Effector memory CD8-positive, alpha-beta T cell (primary cell): ENCODE results near the gene DIP2B.

ENCODE experiments used
- ATAC-seq: fragments of 150-1000 bp; cut with Tn5 transposase; replicated peaks from 2 replicates; pipeline ENCODE4 v1.10.0; 2021; ENCODE audit warnings: mild to moderate bottlenecking, moderate library complexity
- DNase-seq, 3 experiments: peaks; one replicate each; pipeline ENCODE4 v3.0.0; 2021
- H3K27ac Mint-ChIP-seq, 2 donors: one replicate each; pipeline ENCODE4 v1.8.0; 2022; ENCODE audit warnings: mild to moderate bottlenecking in 2 of 2, mixed read lengths in 2 of 2, moderate library complexity in 2 of 2
- H3K27me3 Mint-ChIP-seq, 2 donors: one replicate each; pipeline ENCODE4 v1.8.0; 2022; ENCODE audit warnings: mixed read lengths in 2 of 2
- H3K36me3 Mint-ChIP-seq: one replicate; pipeline ENCODE4 v1.8.0; 2022; ENCODE audit warnings: mild to moderate bottlenecking, moderate library complexity, mixed read lengths; ENCODE audit not compliant: insufficient read depth
- H3K4me1 Mint-ChIP-seq, 2 donors: one replicate each; pipeline ENCODE4 v1.8.0; 2022; ENCODE audit warnings: low read depth in 2 of 2, mixed read lengths in 2 of 2
- H3K4me3 Mint-ChIP-seq, 2 donors: one replicate each; pipeline ENCODE4 v1.8.0; 2022; ENCODE audit warnings: mild to moderate bottlenecking in 2 of 2, mixed read lengths in 2 of 2, moderate library complexity in 2 of 2
- H3K9me3 Mint-ChIP-seq, 2 donors: one replicate each; pipeline ENCODE4 v1.8.0; 2022; ENCODE audit warnings: mixed read lengths in 2 of 2

Gene DIP2B

DNA sequence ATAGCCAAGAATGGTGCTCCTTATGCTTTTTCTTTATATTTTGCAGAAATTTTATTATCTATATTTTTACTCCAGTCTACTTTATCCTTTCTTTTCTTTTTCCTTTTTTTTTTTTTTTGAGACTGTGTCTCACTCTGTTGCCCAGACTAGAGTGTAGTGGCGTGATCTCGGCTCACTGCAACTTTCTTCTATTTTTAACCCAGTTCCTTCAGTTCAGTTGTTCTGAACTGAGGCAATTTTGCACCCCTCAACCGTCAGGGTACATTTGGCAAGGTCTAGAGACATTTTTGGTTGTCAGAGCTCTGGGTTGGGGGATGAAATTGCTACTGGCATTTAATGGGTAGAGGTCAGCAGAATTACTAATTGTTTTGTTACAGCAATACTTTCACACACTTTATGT is 75.7 kb downstream of the DIP2B start:
- H3K36me3 Mint-ChIP-seq: no peaks in the 10 kb centered on the region
- DNase-seq: no peak

DNA sequence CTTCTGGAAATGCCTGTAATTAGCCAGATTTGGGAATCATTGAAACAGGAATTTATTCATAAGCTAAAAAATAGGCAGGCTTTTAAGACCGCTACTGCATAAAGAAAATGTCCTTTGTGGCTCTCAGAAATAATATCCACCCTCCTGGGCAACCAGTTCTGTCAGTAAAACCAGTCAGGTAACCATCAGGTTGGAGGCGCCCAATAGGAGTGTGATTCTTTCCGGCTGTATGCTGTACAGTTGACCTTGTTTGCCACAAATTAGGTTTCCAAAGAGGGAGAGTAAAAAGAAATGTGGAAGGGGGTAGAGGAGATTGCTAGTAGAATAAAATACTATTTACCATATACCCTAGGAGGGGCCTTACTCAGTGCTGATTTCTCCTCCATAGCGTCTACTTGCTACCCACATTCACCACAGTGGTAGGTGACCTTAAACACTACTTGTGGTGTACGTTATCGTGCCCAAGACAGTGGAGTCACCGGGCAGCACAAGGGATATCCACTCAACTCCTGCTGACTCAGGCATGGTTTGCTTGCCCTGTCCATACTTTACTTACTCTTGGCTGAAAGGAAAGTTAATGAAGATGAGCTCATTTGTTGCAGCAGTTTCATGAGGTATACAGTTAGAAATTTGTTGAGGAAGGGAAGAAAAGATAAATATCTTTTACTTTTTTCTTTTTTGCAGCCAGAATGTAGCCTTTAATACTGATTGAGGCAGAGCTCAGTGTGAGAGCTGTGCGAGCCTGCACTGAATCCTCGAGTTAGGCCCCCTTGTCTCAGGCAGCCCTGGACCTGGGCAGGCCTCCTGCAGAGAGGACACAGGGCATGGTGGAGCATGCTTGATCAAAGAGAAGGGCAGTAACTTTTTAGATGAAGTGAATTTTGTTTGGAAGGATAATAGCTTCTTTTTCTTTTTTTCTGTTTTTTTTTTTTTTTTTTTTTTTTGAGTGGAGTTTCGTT is 76.7 kb downstream of the DIP2B start:
- Mint-ChIP-seq H3K4me3 (no peak overlapping the region), H3K4me1 (peaks cover 0 to 4% of the 10 kb centered on the region in 2 donors), H3K27me3 (no peaks in the 10 kb centered on the region), H3K36me3 (no peaks in the 10 kb centered on the region), H3K27ac (peak overlapping the region in 1 of 2 donors; percentile 13), H3K9me3 (no peaks in the 10 kb centered on the region)
- ATAC-seq (no peak), DNase-seq (no peak)

More for the DNA sequence above, 75.7 kb downstream of the DIP2B start:
- no peak overlapping the region for H3K27ac Mint-ChIP-seq
- no peaks in the 10 kb centered on the region for H3K9me3 Mint-ChIP-seq
- no peak for ATAC-seq
- H3K4me1 Mint-ChIP-seq: peaks cover 1 to 4% of the 10 kb centered on the region in 2 donors
- no peak overlapping the region for H3K4me3 Mint-ChIP-seq
- H3K27me3 Mint-ChIP-seq: no peaks in the 10 kb centered on the region

DNA sequence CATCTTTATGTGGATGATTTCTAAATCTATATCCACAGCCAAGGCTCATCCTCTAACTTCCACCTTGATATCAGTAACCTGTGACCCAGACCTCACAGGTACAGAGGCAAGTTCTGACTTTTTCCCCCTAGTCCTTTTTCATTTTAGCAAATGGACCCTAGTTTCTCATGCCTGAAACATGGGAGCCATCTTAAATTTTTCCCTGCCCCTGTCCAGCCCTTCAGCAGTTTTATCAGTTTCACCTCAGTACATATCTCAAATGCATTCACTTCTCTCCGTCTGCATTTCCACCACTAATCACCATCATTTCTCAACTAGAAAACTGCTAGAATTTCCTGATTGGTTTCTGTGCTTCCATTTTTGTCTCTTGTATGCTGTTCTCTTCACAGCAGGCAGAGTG is 79.3 kb downstream of the DIP2B start:
- H3K9me3 Mint-ChIP-seq: no peaks in the 10 kb centered on the region
- H3K27me3 Mint-ChIP-seq: no peaks in the 10 kb centered on the region
- no peak for DNase-seq
- peaks cover 7 to 11% of the 10 kb centered on the region in 2 donors for H3K4me1 Mint-ChIP-seq
- no peaks in the 10 kb centered on the region for H3K36me3 Mint-ChIP-seq
- H3K27ac Mint-ChIP-seq: no peak overlapping the region
- ATAC-seq: no peak
- H3K4me3 Mint-ChIP-seq: no peak overlapping the region

GRCh38 chr12:50589650-50590435 is 85.1 kb downstream of the DIP2B start:
- ATAC-seq (no peak), DNase-seq (no peak)
- Mint-ChIP-seq H3K4me1 (peaks cover 10 to 19% of the 10 kb centered on the region in 2 donors), H3K4me3 (no peak overlapping the region), H3K9me3 (no peaks in the 10 kb centered on the region), H3K27me3 (no peaks in the 10 kb centered on the region), H3K27ac (peak overlapping the region in 1 of 2 donors; percentile 64), H3K36me3 (no peaks in the 10 kb centered on the region)

DNA sequence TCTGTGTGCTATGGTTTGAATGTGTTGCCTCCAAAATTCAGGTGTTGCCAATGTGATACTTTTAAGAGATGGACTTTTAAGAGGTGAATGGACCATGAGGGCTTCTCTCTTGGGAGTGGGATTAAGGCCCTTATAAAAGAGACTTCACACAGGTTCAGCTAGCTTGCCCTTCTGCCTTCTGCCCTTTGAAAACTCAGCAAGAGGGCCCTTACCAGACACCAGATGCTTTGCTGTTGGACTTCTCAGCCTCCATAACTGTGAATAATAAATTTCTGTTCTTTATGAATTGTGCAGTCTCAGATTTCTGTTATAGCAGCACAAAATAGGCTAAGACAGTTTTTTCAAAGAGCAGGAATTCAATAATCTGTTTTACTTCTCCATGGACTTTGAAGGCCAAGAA is 86.1 kb downstream of the DIP2B start:
- no peak for ATAC-seq
- H3K27me3 Mint-ChIP-seq: no peaks in the 10 kb centered on the region
- peaks cover 12 to 22% of the 10 kb centered on the region in 2 donors for H3K4me1 Mint-ChIP-seq
- no peaks in the 10 kb centered on the region for H3K36me3 Mint-ChIP-seq
- no peak overlapping the region for H3K27ac Mint-ChIP-seq
- no peak overlapping the region for H3K4me3 Mint-ChIP-seq
- no peaks in the 10 kb centered on the region for H3K9me3 Mint-ChIP-seq
- no peak for DNase-seq

DNA sequence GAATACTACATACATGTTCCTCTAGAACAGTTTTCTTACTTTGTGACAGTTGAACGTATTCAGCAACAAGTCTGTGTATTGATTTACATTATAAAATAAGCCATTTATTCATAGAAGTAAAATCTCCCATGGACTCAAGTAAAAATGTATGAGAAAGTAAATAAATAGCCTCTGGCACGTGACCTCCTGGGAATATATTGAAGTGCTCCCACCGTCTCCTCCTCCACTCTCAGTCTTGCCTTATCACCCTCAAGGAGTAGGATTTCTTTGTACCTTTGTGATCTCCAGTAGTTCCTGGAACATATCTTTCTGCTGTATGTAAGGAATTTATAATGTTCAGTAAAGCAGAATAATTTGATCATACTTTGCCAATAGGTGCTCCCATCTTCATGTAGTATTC is 90.9 kb downstream of the DIP2B start:
- no peak for ATAC-seq
- H3K4me1 Mint-ChIP-seq: peaks cover 11 to 24% of the 10 kb centered on the region in 2 donors
- H3K9me3 Mint-ChIP-seq: no peaks in the 10 kb centered on the region
- no peak for DNase-seq
- peak overlapping the region; percentile 18 to 23 for H3K27ac Mint-ChIP-seq
- no peaks in the 10 kb centered on the region for H3K36me3 Mint-ChIP-seq
- H3K27me3 Mint-ChIP-seq: no peaks in the 10 kb centered on the region
- H3K4me3 Mint-ChIP-seq: no peak overlapping the region

DNA sequence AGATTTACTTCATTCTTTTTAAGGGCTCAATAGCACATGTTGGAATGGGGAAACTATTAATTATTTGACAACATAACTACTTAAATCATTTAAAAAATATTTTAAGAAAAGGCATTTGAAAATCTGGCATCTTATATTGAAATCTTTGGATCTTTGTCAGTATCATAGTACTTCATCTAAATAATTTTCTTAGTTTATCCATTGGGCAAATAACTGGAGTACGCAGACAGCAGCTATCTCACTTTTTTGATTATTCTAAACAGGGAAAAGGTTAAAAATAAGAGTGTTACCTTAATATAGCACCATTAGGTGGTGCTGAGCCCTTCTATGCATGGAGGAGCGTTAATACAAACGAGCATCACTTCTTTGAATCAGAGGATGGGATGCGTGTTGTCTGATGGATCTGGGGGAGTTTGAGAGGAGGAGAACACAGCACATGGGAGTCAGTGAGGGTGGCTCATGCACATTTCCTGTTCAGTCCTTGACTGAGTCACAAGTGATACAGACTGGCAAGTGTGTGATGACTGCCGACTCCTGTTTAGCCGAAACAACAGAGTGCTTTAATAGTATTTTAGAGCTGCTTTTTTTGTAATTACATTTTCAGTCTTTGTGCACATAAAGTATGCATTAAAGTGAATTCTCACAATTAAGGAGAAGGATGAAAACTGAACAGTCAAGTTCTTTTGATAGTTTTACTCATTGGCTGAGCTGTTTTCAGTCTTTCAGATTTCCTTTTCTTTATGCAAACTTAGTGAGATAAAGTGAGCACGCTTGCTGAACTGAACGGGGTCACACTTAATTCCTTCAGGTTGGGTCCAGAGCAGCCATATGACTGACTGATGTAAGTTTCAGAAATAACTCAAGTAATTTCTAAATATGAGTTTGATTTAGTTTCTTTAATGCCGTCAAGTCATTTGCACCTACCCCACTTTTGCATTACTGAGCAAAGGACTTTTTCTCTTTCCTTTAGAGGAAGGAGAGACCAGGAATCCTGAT is 92.7 kb downstream of the DIP2B start:
- peak overlapping the region in 1 of 2 donors; percentile 15 for H3K27ac Mint-ChIP-seq
- H3K4me3 Mint-ChIP-seq: peak overlapping the region; percentile 2 to 21
- no peaks in the 10 kb centered on the region for H3K27me3 Mint-ChIP-seq
- ATAC-seq (peak; percentile 75), DNase-seq (no peak)
- H3K36me3 Mint-ChIP-seq: no peaks in the 10 kb centered on the region
- peaks cover 14 to 29% of the 10 kb centered on the region in 2 donors for H3K4me1 Mint-ChIP-seq
- H3K9me3 Mint-ChIP-seq: no peaks in the 10 kb centered on the region

GRCh38 chr12:50598321-50598862 is 93.6 kb downstream of the DIP2B start:
- Mint-ChIP-seq H3K27me3 (no peaks in the 10 kb centered on the region), H3K9me3 (no peaks in the 10 kb centered on the region), H3K4me1 (peaks cover 14 to 29% of the 10 kb centered on the region in 2 donors), H3K4me3 (peak overlapping the region in 1 of 2 donors; percentile 21), H3K27ac (peak overlapping the region in 1 of 2 donors; percentile 5), H3K36me3 (no peaks in the 10 kb centered on the region)
- DNase-seq (no peak), ATAC-seq (no peak)

DNA sequence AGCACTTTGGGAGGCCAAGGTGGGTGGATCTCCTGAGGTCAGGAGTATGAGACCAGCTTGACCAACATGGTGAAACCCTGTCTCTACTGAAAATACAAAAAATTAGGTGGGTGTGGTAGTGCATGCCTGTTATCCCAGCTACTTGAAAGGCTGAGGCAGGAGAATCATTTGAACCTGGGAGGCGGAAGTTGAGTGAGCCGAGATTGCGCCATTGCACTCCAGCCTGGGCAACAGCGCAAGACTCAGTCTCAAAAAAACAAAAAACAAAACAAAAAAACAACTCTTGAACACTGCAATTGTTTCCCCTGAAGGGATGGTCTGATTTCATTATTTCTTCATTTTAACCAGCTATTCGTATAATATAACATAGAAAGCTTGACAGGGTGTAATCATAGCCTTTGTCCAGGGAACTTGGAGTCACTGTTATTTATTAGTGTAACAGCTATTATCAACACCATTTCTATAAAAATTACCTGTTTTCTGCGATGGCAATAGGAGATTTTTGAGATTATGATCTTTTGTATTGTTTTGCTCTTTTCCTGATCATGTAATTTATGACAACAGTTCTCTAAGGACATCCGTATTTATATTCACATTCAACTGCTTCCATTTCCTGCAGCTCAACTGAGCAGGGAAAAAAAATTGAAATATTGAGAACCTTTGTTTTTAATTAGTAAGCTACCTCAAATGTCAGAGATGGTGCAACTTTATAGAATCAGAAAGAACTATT is 94.7 kb downstream of the DIP2B start:
- DNase-seq: no peak
- Mint-ChIP-seq H3K27ac (no peak overlapping the region), H3K9me3 (no peaks in the 10 kb centered on the region), H3K4me3 (no peak overlapping the region), H3K27me3 (no peaks in the 10 kb centered on the region), H3K4me1 (peaks cover 14 to 31% of the 10 kb centered on the region in 2 donors), H3K36me3 (no peaks in the 10 kb centered on the region)
- no peak for ATAC-seq

GRCh38 chr12:50600364-50600763 is 95.6 kb downstream of the DIP2B start:
- H3K4me1 Mint-ChIP-seq: peaks cover 12 to 31% of the 10 kb centered on the region in 2 donors
- H3K27me3 Mint-ChIP-seq: no peaks in the 10 kb centered on the region
- H3K4me3 Mint-ChIP-seq: no peak overlapping the region
- ATAC-seq (no peak), DNase-seq (no peak)
- no peaks in the 10 kb centered on the region for H3K9me3 Mint-ChIP-seq
- H3K36me3 Mint-ChIP-seq: no peaks in the 10 kb centered on the region
- no peak overlapping the region for H3K27ac Mint-ChIP-seq

- H3K27me3 Mint-ChIP-seq: no peaks in the 10 kb centered on the region
Observed at GRCh38 chr12:50603817-50604639, 99.2 kb downstream of the DIP2B start.

GRCh38 chr12:50604640-50604920 is 99.8 kb downstream of the DIP2B start:
- Mint-ChIP-seq H3K9me3 (no peaks in the 10 kb centered on the region), H3K36me3 (no peaks in the 10 kb centered on the region), H3K4me1 (peaks cover 6 to 15% of the 10 kb centered on the region in 2 donors), H3K27me3 (no peaks in the 10 kb centered on the region), H3K27ac (no peak overlapping the region), H3K4me3 (no peak overlapping the region)
- DNase-seq (no peak), ATAC-seq (no peak)

More at GRCh38 chr12:50603817-50604639, 99.2 kb downstream of the DIP2B start:
- H3K27ac Mint-ChIP-seq: no peak overlapping the region
- no peak for DNase-seq
- peaks cover 6 to 12% of the 10 kb centered on the region in 2 donors for H3K4me1 Mint-ChIP-seq
- no peak for ATAC-seq
- no peaks in the 10 kb centered on the region for H3K9me3 Mint-ChIP-seq
- H3K4me3 Mint-ChIP-seq: no peak overlapping the region
- no peaks in the 10 kb centered on the region for H3K36me3 Mint-ChIP-seq
